Kidney (tissue), 14 donors: ENCODE results near the gene MORN4. TPM values are rescaled to one million over a fixed set of nuclear protein-coding genes. Genes with fewer than 3 reads are reported as not detected.

ENCODE experiments used
- DNase-seq, 5 donors: peaks; one replicate each; pipeline ENCODE4 v3.0.0-alpha.2; 2013 to 2020
- FAIRE-seq: peaks from 2 replicates; lab custom pipeline; 2012; peaks lifted over from hg19 to GRCh38; lab: Jason Lieb, UNC
- H3K27ac ChIP-seq, 2 donors: one replicate each; pipeline ENCODE4 v1.7.0; 2013; ENCODE audit warnings: low read depth in 2 of 2, low read length in 2 of 2, inconsistent platforms in 1 of 2
- H3K27me3 ChIP-seq: one replicate; pipeline ENCODE4 v1.7.1; 2013; ENCODE audit warnings: low read length, inconsistent platforms; ENCODE audit not compliant: control insufficient read depth, insufficient read depth
- H3K36me3 ChIP-seq, 3 donors: one replicate each; pipeline versions ENCODE4 v1.7.0 to v1.7.1; 2013; ENCODE audit warnings: low read length in 3 of 3, control low read depth in 1 of 3, inconsistent platforms in 1 of 3; ENCODE audit not compliant: insufficient read depth in 3 of 3, control insufficient read depth in 2 of 3
- H3K4me1 ChIP-seq, 3 donors: one replicate each; pipeline versions ENCODE4 v1.7.0 to v1.7.1; 2013; ENCODE audit warnings: low read length in 3 of 3, inconsistent platforms in 1 of 3, low read depth in 1 of 3; ENCODE audit not compliant: control insufficient read depth in 2 of 3, insufficient read depth in 2 of 3
- H3K4me3 ChIP-seq, 3 donors: one replicate each; pipeline versions ENCODE4 v1.7.0 to v1.8.1; 2013; ENCODE audit warnings: low read length in 3 of 3, control low read depth in 1 of 3, inconsistent platforms in 1 of 3
- H3K9ac ChIP-seq, 3 donors: one replicate each; pipeline versions ENCODE4 v1.7.0 to v1.7.1; 2013; ENCODE audit warnings: low read length in 3 of 3, control low read depth in 1 of 3, inconsistent platforms in 1 of 3
- H3K9me3 ChIP-seq, 3 donors: one replicate each; pipeline versions ENCODE4 v1.7.0 to v1.7.1; 2013; ENCODE audit warnings: low read length in 3 of 3, control low read depth in 1 of 3, inconsistent platforms in 1 of 3; ENCODE audit not compliant: control insufficient read depth in 2 of 3, insufficient read depth in 1 of 3
- CTCF ChIP-seq: IDR thresholded peaks from 3 replicates; pipeline ENCODE4 v1.5.1; 2012; ENCODE audit warnings: mild to moderate bottlenecking, moderate library complexity, borderline replicate concordance; ENCODE audit not compliant: insufficient read depth; ENCODE audit errors: extremely low read depth
- intact Hi-C: fragments of 100-400 bp; cut with DNase I; formaldehyde crosslinking; loops from one replicate; pipeline ENCODE4 v1.11.1; 2022
- polyA plus RNA-seq: library from polyadenylated mRNA; stranded (reverse); fragments of 350-450 nt; fragmentation: Illumina TruSeq; extraction: RNeasy Lipid Tissue Mini Kit (QIAGEN cat#74804); gene quantifications from one replicate; pipeline ENCODE4 v1.2.3, GENCODE V29; 2014; ENCODE audit warnings: low read depth, low replicate concordance; ENCODE audit not compliant: insufficient read depth
- total RNA-seq: library from RNA; stranded (reverse); fragmentation: NEBNext Ultra II Directional; extraction: Animal tissue kit (Norgen Biotek cat#: 25700); gene quantifications from one replicate; pipeline ENCODE4 v1.2.1, GENCODE V29; 2021
- donor health status: control.
- donor health status: control.
- donor health status: control.
- donor health status: control.
- donor health status: control.
- donor health status: DM: yes; HTN: yes; CAD: no.
- donor health status: Normal renal cell carcinoma (clear cell type).

MORN4 gene
- total and polyA plus RNA-seq, 2 donors from 2014 or later: 9.1 to 21.2 TPM

- Histone ChIP-seq H3K4me3 (peak within 1 kb of the TSS in 1 of 3 donors; percentile 11), H3K4me1 (peaks cover 0 to 24% (median 8%) of the 10 kb centered on the region in 3 donors), H3K27me3 (no peaks in the 10 kb centered on the region), H3K27ac (peak within 1 kb of the TSS in 1 of 2 donors; percentile 32), H3K9me3 (no peaks in the 10 kb centered on the region), H3K9ac (peak within 1 kb of the TSS in 1 of 3 donors; percentile 12), H3K36me3 (no peaks in the 10 kb centered on the region)
- DNase-seq: no peak
- intact Hi-C loops: no loop called here
- no peak for TF ChIP-seq CTCF
- no peak for FAIRE-seq
These were observed 43.8 kb downstream of the MORN4 start, which contains the start of gene C10orf62 for GRCh38 chr10:97589479-97589878. TSS of gene C10orf62 (plus strand) at chr10:97589721. CDS start at chr10:97589898, 177 bp downstream.

GRCh38 chr10:97587183-97587582, 46.1 kb downstream of the MORN4 start:
- intact Hi-C loops: no loop called here

GRCh38 chr10:97585439-97585811, 47.9 kb downstream of the MORN4 start:
- Histone ChIP-seq H3K4me3 (peak overlapping the region in 2 of 3 donors; percentile 40 to 76), H3K27ac (peak overlapping the region; percentile 94 to 95), H3K4me1 (peaks cover 0 to 32% (median 17%) of the 10 kb centered on the region in 3 donors), H3K9ac (peak overlapping the region in 1 of 3 donors; percentile 86), H3K27me3 (no peaks in the 10 kb centered on the region), H3K36me3 (no peaks in the 10 kb centered on the region), H3K9me3 (no peaks in the 10 kb centered on the region)
- FAIRE-seq: no peak
- intact Hi-C loops: no loop called here
- no peak for TF ChIP-seq CTCF
- no peak for DNase-seq

More at GRCh38 chr10:97587183-97587582, 46.1 kb downstream of the MORN4 start:
- H3K27me3 ChIP-seq: no peaks in the 10 kb centered on the region
- H3K27ac ChIP-seq: peak overlapping the region in 1 of 2 donors; percentile 72
- H3K9me3 ChIP-seq: no peaks in the 10 kb centered on the region
- no peaks in the 10 kb centered on the region for H3K36me3 ChIP-seq
- FAIRE-seq: no peak
- TF ChIP-seq CTCF: no peak
- peaks cover 0 to 30% (median 13%) of the 10 kb centered on the region in 3 donors for H3K4me1 ChIP-seq
- H3K4me3 ChIP-seq: peak overlapping the region in 2 of 3 donors; percentile 54 to 76
- DNase-seq: no peak
- peak overlapping the region in 1 of 3 donors; percentile 86 for H3K9ac ChIP-seq
